ENCODE measurements around the gene CDKN1A. TPM values are rescaled to one million over a fixed set of nuclear protein-coding genes. Genes with fewer than 3 reads are reported as not detected.
"Not testable (repeated sequence)": the region's sequence is repeated elsewhere in the genome, so short reads cannot be mapped to it uniquely, and the experiment has no call there.

CDKN1A gene
- total and polyA plus RNA-seq, 9 of the 15 experiments (the other 6 are each of a cell fraction or from before 2014, with no cell fraction given) = 0.25 to 8.1 (median 5.1) TPM

DNA sequence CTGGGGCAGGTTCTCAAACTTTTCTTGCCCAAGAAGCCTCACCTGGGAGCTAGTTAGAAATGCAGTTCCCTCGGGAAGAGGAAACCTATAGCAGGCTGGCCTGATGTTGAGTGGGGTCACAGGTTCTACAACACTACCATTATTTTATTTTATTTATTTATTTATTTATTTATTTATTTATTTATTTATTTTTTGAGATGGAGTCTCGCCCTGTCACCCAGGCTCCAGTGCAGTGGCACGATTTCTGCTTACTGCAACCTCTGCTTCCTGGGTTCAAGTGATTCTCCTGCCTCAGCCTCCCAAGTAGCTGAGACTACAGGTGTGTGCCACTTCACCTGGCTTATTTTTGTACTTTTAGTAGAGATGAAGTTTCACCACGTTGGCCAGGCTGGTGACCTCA lies 45.5 kb downstream of the CDKN1A start:
- not testable (repeated sequence) for FAIRE-seq; H2AFZ ChIP-seq (ENCODE audit: low read depth, low read length); H3K9me3 ChIP-seq (replicated peaks; ENCODE audit: control insufficient read depth, insufficient read depth, low read depth, low read length); BruUV-seq (replicated peaks); H3K4me1 ChIP-seq (replicated peaks in 1 of 2; ENCODE audit: control insufficient read depth in 2 of 2, insufficient read depth in 2 of 2, low read length in 2 of 2); H3K9ac ChIP-seq (ENCODE audit: insufficient read depth in 1 of 2, low read depth in 2 of 2, low read length in 2 of 2); H3K79me2 ChIP-seq (ENCODE audit: control insufficient read depth, insufficient read depth, low read length); H3K4me3 ChIP-seq; DNase-seq (ENCODE audit: extremely low read depth in 1 of 4, low spot score in 3 of 4); ATAC-seq; H3K27ac ChIP-seq (ENCODE audit: extremely low read depth, low read depth, low read length); H3K4me2 ChIP-seq (ENCODE audit: insufficient read depth, low read length); H3K9me1 ChIP-seq (ENCODE audit: control insufficient read depth, insufficient read depth, low read length); H3K36me3 ChIP-seq (ENCODE audit: control insufficient read depth, insufficient read depth, low read length)
- WGBS (ENCODE audit: insufficient coverage, low coverage, missing lambda C conversion rate) = 20% methylated on average over 4 of the region's 4 CpGs
- in situ Hi-C loops (cut with MboI) = loop anchor here (10.0 kb wide), 1 partner anchor 109 kb away; no protein-coding TSS in a partner anchor
- POLR2A ChIA-PET = interaction anchor here (0.6 to 1.2 kb wide), 5 partner anchors 9 to 129 kb away, joined by 3 to 5 read pairs (median 3); no protein-coding TSS in a partner anchor
- intact Hi-C loops (cut with micrococcal nuclease) = loop anchor here (1.0 to 2.0 kb wide), 2 partner anchors 101 to 109 kb away; no protein-coding TSS in a partner anchor
- Histone ChIP-seq H4K20me1 (replicated peaks; ENCODE audit: control insufficient read depth, insufficient read depth, low read length) (0 out of 2 replicates have a peak, but pooled peaks cover 11% of the 10 kb centered on the region), H3K27me3 (ENCODE audit: control insufficient read depth in 2 of 2, insufficient read depth in 2 of 2, low read length in 2 of 2) (peaks cover 19 to 65% of the 10 kb centered on the region in 2 experiments)
- CTCF ChIA-PET (ENCODE audit: low intra/inter-chr PET ratio) = interaction anchor here (2.8 kb wide), 1 partner anchor 109 kb away, joined by 20 read pairs; no protein-coding TSS in a partner anchor

DNA sequence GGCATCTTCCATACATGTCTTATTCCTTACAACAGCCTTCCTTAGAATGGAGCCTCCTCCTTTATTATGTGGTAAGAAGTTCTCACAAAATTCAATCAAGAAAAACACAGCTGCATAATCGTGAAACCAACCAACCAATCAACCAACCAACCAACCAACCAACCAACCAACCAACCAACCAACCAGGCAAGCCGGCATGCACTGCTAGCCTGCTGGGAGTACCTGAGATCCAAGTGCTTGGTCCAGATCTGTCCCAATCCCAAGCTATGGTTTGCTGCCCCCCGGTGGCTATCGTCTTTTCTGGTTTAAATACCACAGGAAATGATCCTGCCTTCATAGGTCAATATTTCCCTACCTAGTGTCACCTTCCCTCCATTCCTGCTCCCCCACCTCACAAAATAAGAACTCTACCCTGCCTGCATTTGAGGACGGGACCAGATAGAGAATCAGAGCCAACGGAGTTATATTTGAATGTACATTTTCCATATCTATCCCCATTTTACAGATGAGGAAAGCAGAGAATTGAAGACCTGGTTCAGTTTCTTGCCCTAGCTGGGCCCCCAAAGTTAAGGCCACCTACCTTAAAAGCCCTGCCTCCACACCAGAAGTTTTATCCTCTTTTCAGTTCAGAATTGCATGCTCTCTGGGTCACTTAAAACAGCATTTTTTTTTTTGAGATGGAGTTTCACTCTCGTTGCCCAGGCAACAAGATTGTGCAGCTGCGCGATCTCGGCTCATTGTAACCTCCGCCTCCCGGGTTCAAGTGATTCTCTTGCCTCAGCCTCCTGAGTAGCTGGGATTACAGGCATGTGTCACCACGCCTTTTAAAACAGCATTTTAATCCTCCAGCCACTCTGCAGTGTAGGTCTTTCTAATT lies 46.2 kb downstream of the CDKN1A start:
- H2AFZ ChIP-seq (ENCODE audit: low read depth, low read length) = no peak overlapping the region
- peak; percentile 86 for FAIRE-seq
- TF ChIP-seq NFIC (IDR thresholded peaks at IDR 0.05) (0 out of 2 replicates have a peak, but pooled peaks have one; percentile 21), CTCFL (IDR thresholded peaks at IDR 0.05; ENCODE audit: borderline replicate concordance, insufficient read depth, low read depth, low read length, poor library complexity, severe bottlenecking) (no peak), ZNF384 (IDR thresholded peaks at IDR 0.05; ENCODE audit: low read depth, low read length) (0 out of 2 replicates have a peak, but pooled peaks have one; percentile 17), ZNF140 (CRISPR knock-in tag; IDR thresholded peaks at IDR 0.05) (no peak), LCOR (CRISPR knock-in tag; IDR thresholded peaks at IDR 0.05) (no peak), CHD1 (IDR thresholded peaks at IDR 0.05; ENCODE audit: low read length) (no peak), CBFA2T3 (IDR thresholded peaks at IDR 0.05) (no peak)
- TF ChIP-seq, protein P1, sequence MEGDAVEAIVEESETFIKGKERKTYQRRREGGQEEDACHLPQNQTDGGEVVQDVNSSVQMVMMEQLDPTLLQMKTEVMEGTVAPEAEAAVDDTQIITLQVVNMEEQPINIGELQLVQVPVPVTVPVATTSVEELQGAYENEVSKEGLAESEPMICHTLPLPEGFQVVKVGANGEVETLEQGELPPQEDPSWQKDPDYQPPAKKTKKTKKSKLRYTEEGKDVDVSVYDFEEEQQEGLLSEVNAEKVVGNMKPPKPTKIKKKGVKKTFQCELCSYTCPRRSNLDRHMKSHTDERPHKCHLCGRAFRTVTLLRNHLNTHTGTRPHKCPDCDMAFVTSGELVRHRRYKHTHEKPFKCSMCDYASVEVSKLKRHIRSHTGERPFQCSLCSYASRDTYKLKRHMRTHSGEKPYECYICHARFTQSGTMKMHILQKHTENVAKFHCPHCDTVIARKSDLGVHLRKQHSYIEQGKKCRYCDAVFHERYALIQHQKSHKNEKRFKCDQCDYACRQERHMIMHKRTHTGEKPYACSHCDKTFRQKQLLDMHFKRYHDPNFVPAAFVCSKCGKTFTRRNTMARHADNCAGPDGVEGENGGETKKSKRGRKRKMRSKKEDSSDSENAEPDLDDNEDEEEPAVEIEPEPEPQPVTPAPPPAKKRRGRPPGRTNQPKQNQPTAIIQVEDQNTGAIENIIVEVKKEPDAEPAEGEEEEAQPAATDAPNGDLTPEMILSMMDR (IDR thresholded peaks at IDR 0.05 in 2 of 3, conservative IDR thresholded peaks at IDR 0.05 in 1 of 3; ENCODE audit: insufficient read depth in 2 of 3, low read depth in 1 of 3, low read length in 3 of 3) = peak; percentile 83 to 90 (median 86)

More for the DNA sequence above, 46.2 kb downstream of the CDKN1A start:
- CTCF ChIA-PET (ENCODE audit: low intra/inter-chr PET ratio) = interaction anchor here (0.6 to 2.8 kb wide), 5 partner anchors 101 to 1427 kb away, joined by 3 to 20 read pairs (median 4); partner anchors contain the start of gene DEF6
- Histone ChIP-seq H3K9me3 (replicated peaks; ENCODE audit: control insufficient read depth, insufficient read depth, low read depth, low read length) (no peaks in the 10 kb centered on the region), H3K9ac (ENCODE audit: insufficient read depth in 1 of 2, low read depth in 2 of 2, low read length in 2 of 2) (no peak overlapping the region), H3K4me2 (ENCODE audit: insufficient read depth, low read length) (no peak overlapping the region), H3K4me1 (replicated peaks in 1 of 2; ENCODE audit: control insufficient read depth in 2 of 2, insufficient read depth in 2 of 2, low read length in 2 of 2) (peaks cover 0 to 9% of the 10 kb centered on the region in 2 experiments; a peak in 1 of 5 replicates), H3K4me3 (no peak overlapping the region), H3K9me1 (ENCODE audit: control insufficient read depth, insufficient read depth, low read length) (no peaks in the 10 kb centered on the region), H3K79me2 (ENCODE audit: control insufficient read depth, insufficient read depth, low read length) (no peaks in the 10 kb centered on the region), H4K20me1 (replicated peaks; ENCODE audit: control insufficient read depth, insufficient read depth, low read length) (0 out of 2 replicates have a peak, but pooled peaks cover 5% of the 10 kb centered on the region), H3K36me3 (ENCODE audit: control insufficient read depth, insufficient read depth, low read length) (no peaks in the 10 kb centered on the region), H3K27me3 (ENCODE audit: control insufficient read depth in 2 of 2, insufficient read depth in 2 of 2, low read length in 2 of 2) (peaks cover 22 to 57% of the 10 kb centered on the region in 2 experiments), H3K27ac (ENCODE audit: extremely low read depth, low read depth, low read length) (no peak overlapping the region)
- BruUV-seq (replicated peaks) = no TSS peak
- in situ Hi-C loops (cut with MboI) (loop anchor here (10.0 kb wide), 1 partner anchor 110 kb away; no protein-coding TSS in a partner anchor), intact Hi-C loops (cut with micrococcal nuclease) (loop anchor here (1.0 to 2.0 kb wide), 2 partner anchors 101 to 110 kb away; no protein-coding TSS in a partner anchor)
- WGBS (ENCODE audit: insufficient coverage, low coverage, missing lambda C conversion rate) = 7% methylated on average over 13 of the region's 13 CpGs
- DNase-seq (ENCODE audit: extremely low read depth in 1 of 4, low spot score in 3 of 4) = peak; percentile 80 to 82 (median 80)
- peak; percentile 86 for ATAC-seq
- POLR2A ChIA-PET = interaction anchor here (0.6 to 1.2 kb wide), 7 partner anchors 8 to 501 kb away, joined by 3 to 5 read pairs (median 3); partner anchors contain the start of gene RAB44

All from K562 (cell line).